ENCODE data around the gene SIL1.

- TF ChIP-seq CTCF (conservative IDR thresholded peaks at IDR 0.05; ENCODE audit: low read depth, low read length) (no peak), POLR2A (IDR thresholded peaks at IDR 0.05; ENCODE audit: low read depth, low read length) (no peak)
These were observed 183.4 kb downstream of the SIL1 start for GRCh38 chr5:139014726-139015125.
